ENCODE results near the gene TMEM132C. TPM values are rescaled to one million over a fixed set of nuclear protein-coding genes. Genes with fewer than 3 reads are reported as not detected.

The TMEM132C gene
- total and polyA plus RNA-seq, 2 of the 13 experiments (the other 11 are each of a cell fraction or from before 2014, with no cell fraction given) = not detected

DNA sequence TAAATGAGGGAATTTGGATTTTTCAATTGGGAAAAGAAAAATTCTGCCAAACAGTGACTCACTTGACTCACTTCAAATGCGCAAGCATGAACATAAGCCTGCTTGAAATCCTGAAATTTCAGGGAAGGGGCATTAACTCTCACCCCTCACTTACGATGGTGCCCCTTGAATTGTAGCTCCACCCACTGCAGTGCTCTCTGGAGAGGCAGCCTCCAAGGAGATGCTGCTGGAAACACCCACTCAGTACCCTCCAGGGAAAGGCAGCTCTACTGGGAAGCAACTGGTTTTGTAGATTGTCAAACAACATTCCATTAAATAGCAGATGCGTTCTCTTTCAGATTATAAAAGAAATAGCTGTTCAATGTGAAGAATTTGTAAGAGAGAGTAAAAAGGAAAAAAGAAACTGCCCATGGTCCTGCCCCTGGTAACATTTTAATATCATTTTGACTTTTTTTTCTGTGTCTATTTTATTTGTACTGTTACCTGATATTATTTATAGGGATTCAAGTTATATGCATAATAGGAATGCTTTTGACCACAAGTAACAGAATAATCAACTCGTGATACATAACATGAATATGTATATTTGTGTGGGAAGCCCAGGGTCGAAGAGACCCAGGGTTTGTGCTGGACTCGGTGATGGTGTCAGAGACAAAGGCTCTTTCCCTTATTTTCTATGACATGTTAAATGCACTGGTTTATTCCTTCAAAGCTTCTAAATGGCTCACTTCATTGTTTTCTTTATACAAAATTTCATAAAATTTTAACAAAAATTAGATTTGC is 31.1 kb upstream of the TMEM132C start:
- Histone ChIP-seq H2AFZ (ENCODE audit: low read length) (no peak overlapping the region), H3K4me1 (ENCODE audit: insufficient read depth, low read length) (no peaks in the 10 kb centered on the region), H3K27ac (ENCODE audit: extremely low read length, insufficient read depth, low read length) (no peak overlapping the region), H3K4me2 (ENCODE audit: low read depth, low read length) (no peak overlapping the region), H4K20me1 (ENCODE audit: insufficient read depth, low read length) (no peaks in the 10 kb centered on the region), H3K79me2 (ENCODE audit: insufficient read depth, low read length) (no peaks in the 10 kb centered on the region), H3K36me3 (replicated peaks in 1 of 2; ENCODE audit: control insufficient read depth in 1 of 2, insufficient read depth in 2 of 2, low read length in 2 of 2) (no peaks in the 10 kb centered on the region), H3K9ac (ENCODE audit: insufficient read depth, low read depth, low read length) (no peak overlapping the region), H3K9me3 (ENCODE audit: low read length) (no peaks in the 10 kb centered on the region), H3K27me3 (ENCODE audit: control insufficient read depth in 1 of 2, insufficient read depth in 2 of 2, low read length in 2 of 2) (no peaks in the 10 kb centered on the region), H3K4me3 (replicated peaks in 1 of 3; ENCODE audit: insufficient read depth in 1 of 3, low read depth in 2 of 3, low read length in 3 of 3) (no peak overlapping the region)
- in situ Hi-C loops (cut with HindIII; ENCODE audit: extremely low pct_ligation_motif_present, low pct_unique_long_range_greater_than_20kb) = no loop called here
- intact Hi-C loops (cut with micrococcal nuclease; ENCODE audit: unreplicated experiment) = no loop called here
- ChIA-PET CTCF (ENCODE audit: low intra/inter-chr PET ratio, low total read pairs) (no interaction called here), POLR2A (no interaction called here)
- no TSS peak for BruUV-seq (replicated peaks)
- FAIRE-seq (no peak), DNase-seq (ENCODE audit: low spot score) (no peak), ATAC-seq (no peak)
- WGBS (ENCODE audit: low lambda C conversion rate) = 10% methylated on average over 6 of the region's 6 CpGs
- no peak for TF ChIP-seq PPARG (CRISPR knock-in tag; conservative IDR thresholded peaks at IDR 0.05)
- TF ChIP-seq SIN3A (IDR thresholded peaks at IDR 0.05; ENCODE audit: borderline replicate concordance, low read depth, low read length) = no peak
- TF ChIP-seq, protein P1, sequence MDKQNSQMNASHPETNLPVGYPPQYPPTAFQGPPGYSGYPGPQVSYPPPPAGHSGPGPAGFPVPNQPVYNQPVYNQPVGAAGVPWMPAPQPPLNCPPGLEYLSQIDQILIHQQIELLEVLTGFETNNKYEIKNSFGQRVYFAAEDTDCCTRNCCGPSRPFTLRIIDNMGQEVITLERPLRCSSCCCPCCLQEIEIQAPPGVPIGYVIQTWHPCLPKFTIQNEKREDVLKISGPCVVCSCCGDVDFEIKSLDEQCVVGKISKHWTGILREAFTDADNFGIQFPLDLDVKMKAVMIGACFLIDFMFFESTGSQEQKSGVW (CRISPR knock-in tag; IDR thresholded peaks at IDR 0.05; ENCODE audit: borderline replicate concordance) = no peak
- TF ChIP-seq NFIB (CRISPR knock-in tag; IDR thresholded peaks at IDR 0.05; ENCODE audit: borderline replicate concordance) = no peak
- no peak for TF ChIP-seq RXRB (CRISPR knock-in tag; IDR thresholded peaks at IDR 0.05; ENCODE audit: borderline replicate concordance)
- no peak for TF ChIP-seq FOXJ3 (CRISPR knock-in tag; IDR thresholded peaks at IDR 0.05; ENCODE audit: borderline replicate concordance)
- no peak for TF ChIP-seq ZNF598 (CRISPR knock-in tag; IDR thresholded peaks at IDR 0.05; ENCODE audit: borderline replicate concordance)
- TF ChIP-seq ZNF816 (CRISPR knock-in tag; IDR thresholded peaks at IDR 0.05; ENCODE audit: borderline replicate concordance) = no peak
- TF ChIP-seq ZNF33B (CRISPR knock-in tag; IDR thresholded peaks at IDR 0.05) = no peak
- TF ChIP-seq, protein P2, sequence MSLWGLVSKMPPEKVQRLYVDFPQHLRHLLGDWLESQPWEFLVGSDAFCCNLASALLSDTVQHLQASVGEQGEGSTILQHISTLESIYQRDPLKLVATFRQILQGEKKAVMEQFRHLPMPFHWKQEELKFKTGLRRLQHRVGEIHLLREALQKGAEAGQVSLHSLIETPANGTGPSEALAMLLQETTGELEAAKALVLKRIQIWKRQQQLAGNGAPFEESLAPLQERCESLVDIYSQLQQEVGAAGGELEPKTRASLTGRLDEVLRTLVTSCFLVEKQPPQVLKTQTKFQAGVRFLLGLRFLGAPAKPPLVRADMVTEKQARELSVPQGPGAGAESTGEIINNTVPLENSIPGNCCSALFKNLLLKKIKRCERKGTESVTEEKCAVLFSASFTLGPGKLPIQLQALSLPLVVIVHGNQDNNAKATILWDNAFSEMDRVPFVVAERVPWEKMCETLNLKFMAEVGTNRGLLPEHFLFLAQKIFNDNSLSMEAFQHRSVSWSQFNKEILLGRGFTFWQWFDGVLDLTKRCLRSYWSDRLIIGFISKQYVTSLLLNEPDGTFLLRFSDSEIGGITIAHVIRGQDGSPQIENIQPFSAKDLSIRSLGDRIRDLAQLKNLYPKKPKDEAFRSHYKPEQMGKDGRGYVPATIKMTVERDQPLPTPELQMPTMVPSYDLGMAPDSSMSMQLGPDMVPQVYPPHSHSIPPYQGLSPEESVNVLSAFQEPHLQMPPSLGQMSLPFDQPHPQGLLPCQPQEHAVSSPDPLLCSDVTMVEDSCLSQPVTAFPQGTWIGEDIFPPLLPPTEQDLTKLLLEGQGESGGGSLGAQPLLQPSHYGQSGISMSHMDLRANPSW (CRISPR knock-in tag; IDR thresholded peaks at IDR 0.05; ENCODE audit: borderline replicate concordance) = no peak
- no peak for TF ChIP-seq HMGA1 (CRISPR knock-in tag; conservative IDR thresholded peaks at IDR 0.05)
- TF ChIP-seq YEATS2 (CRISPR knock-in tag; IDR thresholded peaks at IDR 0.05; ENCODE audit: borderline replicate concordance) = no peak
- TF ChIP-seq KAT8 (CRISPR knock-in tag; IDR thresholded peaks at IDR 0.05) = no peak
- TF ChIP-seq SCMH1 (CRISPR knock-in tag; IDR thresholded peaks at IDR 0.05; ENCODE audit: borderline replicate concordance) = no peak
- TF ChIP-seq PHF8 (CRISPR knock-in tag; IDR thresholded peaks at IDR 0.05) = no peak
